CD14-positive monocyte (primary cell): Measurements from ENCODE around the gene ZYG11A. TPM values are rescaled to one million over a fixed set of nuclear protein-coding genes. Genes with fewer than 3 reads are reported as not detected.

Source experiments
- DNase-seq, 3 donors: peaks; one replicate each; pipeline ENCODE4 v3.0.0-alpha.2; 2011 to 2022
- H2AFZ ChIP-seq: 2 replicates; pipeline ENCODE4 v1.6.0; 2012; ENCODE audit warnings: mild to moderate bottlenecking, low read depth, low read length, inconsistent platforms; ENCODE audit not compliant: insufficient read depth, poor library complexity, severe bottlenecking
- H3K27ac ChIP-seq, 2 donors: 1 replicate in 1 of 2; 2 replicates in 1 of 2; pipeline ENCODE4 v1.5.1; 2012 to 2013; ENCODE audit warnings: low read length in 2 of 2, control low read depth in 1 of 2, inconsistent platforms in 1 of 2, low read depth in 1 of 2, mild to moderate bottlenecking in 1 of 2
- H3K27me3 ChIP-seq, 2 donors: one replicate each; pipeline versions ENCODE4 v1.6.0 to v1.6.1; 2011 to 2013; ENCODE audit warnings: low read length in 2 of 2; ENCODE audit not compliant: control insufficient read depth in 2 of 2, insufficient read depth in 2 of 2
- H3K36me3 ChIP-seq, 2 donors: replicated peaks in 1 of 2; 1 replicate in 1 of 2; 2 replicates in 1 of 2; pipeline versions ENCODE4 v1.5.1 to v1.6.1; 2012 to 2013; ENCODE audit warnings: low read length in 2 of 2, control low read depth in 1 of 2, inconsistent platforms in 1 of 2, mild to moderate bottlenecking in 1 of 2; ENCODE audit not compliant: insufficient read depth in 2 of 2, control insufficient read depth in 1 of 2
- H3K4me1 ChIP-seq, 2 donors: 1 replicate in 1 of 2; 2 replicates in 1 of 2; pipeline versions ENCODE4 v1.5.1 to v1.6.1; 2012 to 2013; ENCODE audit warnings: low read length in 2 of 2, control low read depth in 1 of 2, inconsistent platforms in 1 of 2, mild to moderate bottlenecking in 1 of 2, moderate library complexity in 1 of 2; ENCODE audit not compliant: insufficient read depth in 2 of 2, control insufficient read depth in 1 of 2
- H3K4me2 ChIP-seq: replicated peaks from 2 replicates; pipeline ENCODE3; 2012; ENCODE audit warnings: low read length, moderate library complexity, mild to moderate bottlenecking; ENCODE audit not compliant: poor library complexity, severe bottlenecking; ENCODE audit errors: extremely low read depth
- H3K4me3 ChIP-seq, 3 experiments: fragments of 200-600 bp in 1 of 3; sonication (generic) in 1 of 3; replicated peaks in 1 of 3; 1 replicate in 2 of 3; 2 replicates in 1 of 3; pipeline ENCODE4 v1.5.1; 2011 to 2013; ENCODE audit warnings: low read length in 3 of 3, mild to moderate bottlenecking in 3 of 3, control low read depth in 2 of 3, low read depth in 2 of 3, inconsistent platforms in 1 of 3, moderate library complexity in 1 of 3
- H3K79me2 ChIP-seq: 2 replicates; pipeline ENCODE4 v1.6.0; 2012; ENCODE audit warnings: mild to moderate bottlenecking, control low read depth, inconsistent platforms, low read length, moderate library complexity; ENCODE audit not compliant: insufficient read depth
- H3K9ac ChIP-seq: 2 replicates; pipeline ENCODE4 v1.6.0; 2017; ENCODE audit warnings: low read length, mild to moderate bottlenecking; ENCODE audit not compliant: insufficient read depth, poor library complexity, severe bottlenecking
- H3K9me3 ChIP-seq, 2 donors: replicated peaks in 1 of 2; 1 replicate in 1 of 2; 2 replicates in 1 of 2; pipeline versions ENCODE4 v1.5.1 to v1.6.1; 2012 to 2013; ENCODE audit warnings: low read length in 2 of 2, control low read depth in 1 of 2; ENCODE audit not compliant: control insufficient read depth in 1 of 2, insufficient read depth in 1 of 2
- H4K20me1 ChIP-seq: 2 replicates; pipeline ENCODE4 v1.6.0; 2012; ENCODE audit warnings: mild to moderate bottlenecking, low read length, control low read depth, moderate library complexity; ENCODE audit not compliant: insufficient read depth
- H3K27ac Mint-ChIP-seq, 7 donors: one replicate each; pipeline ENCODE4 v1.8.0; 2020; ENCODE audit warnings: mild to moderate bottlenecking in 7 of 7, mixed read lengths in 7 of 7, moderate library complexity in 6 of 7, inconsistent platforms in 2 of 7
- H3K27me3 Mint-ChIP-seq, 3 donors: one replicate each; pipeline ENCODE4 v1.8.0; 2021 to 2022; ENCODE audit warnings: low read depth in 3 of 3, mild to moderate bottlenecking in 3 of 3, mixed read lengths in 3 of 3, moderate library complexity in 3 of 3, inconsistent platforms in 1 of 3
- H3K36me3 Mint-ChIP-seq, 2 donors: one replicate each; pipeline ENCODE4 v1.8.0; 2020; ENCODE audit warnings: mixed read lengths in 2 of 2, inconsistent platforms in 1 of 2, mild to moderate bottlenecking in 1 of 2
- H3K4me1 Mint-ChIP-seq: one replicate; pipeline ENCODE4 v1.8.0; 2020; ENCODE audit warnings: mild to moderate bottlenecking, mixed read lengths
- H3K4me3 Mint-ChIP-seq, 2 donors: one replicate each; pipeline ENCODE4 v1.8.0; 2020; ENCODE audit warnings: mild to moderate bottlenecking in 2 of 2, mixed read lengths in 2 of 2, moderate library complexity in 1 of 2
- H3K9me3 Mint-ChIP-seq, 7 donors: one replicate each; pipeline ENCODE4 v1.8.0; 2020 to 2022; ENCODE audit warnings: mixed read lengths in 7 of 7, mild to moderate bottlenecking in 6 of 7, moderate library complexity in 6 of 7, inconsistent platforms in 2 of 7
- CTCF ChIP-seq: fragments of 200-600 bp; IDR thresholded peaks from one replicate; pipeline ENCODE4 v1.8.0; 2022; ENCODE audit warnings: antibody characterized with exemption, mild to moderate bottlenecking
- WGBS: methylation state at CpG from one replicate; pipeline ENCODE4 v1.1.5; 2013; ENCODE audit warnings: missing lambda C conversion rate; ENCODE audit not compliant: insufficient coverage; 5-methylcytosine and 5-hydroxymethylcytosine counted together
- intact Hi-C, 2 donors: fragments of 100-400 bp; cut with micrococcal nuclease; formaldehyde crosslinking; loops; one replicate each; pipeline versions ENCODE4 v1.15.0 to v1.15.1; 2023
- polyA plus RNA-seq, 3 donors: library from polyadenylated mRNA; depleted of rRNA in 1 of 3; unstranded in 2 of 3; stranded (reverse) in 1 of 3; fragments of 300-500 nt in 2 of 3; fragments of >200 nt in 1 of 3; fragmentation: Illumina TruSeq in 2 of 3; gene quantifications; 1 replicate in 2 of 3; 2 replicates in 1 of 3; pipeline ENCODE4 v1.2.3, GENCODE V29; 2012 to 2021

The ZYG11A gene
- polyA plus RNA-seq, 3 donors: not detected

GRCh38 chr1:52904208-52904926 is 61.8 kb downstream of the ZYG11A start:
- intact Hi-C loops: no loop called here
- Histone ChIP-seq H3K27me3 (no peaks in the 10 kb centered on the region), H2AFZ (no peak overlapping the region), H3K4me1 (no peaks in the 10 kb centered on the region), H4K20me1 (no peaks in the 10 kb centered on the region), H3K36me3 (no peaks in the 10 kb centered on the region), H3K4me2 (no peak overlapping the region), H3K9ac (no peak overlapping the region), H3K27ac (no peak overlapping the region), H3K4me3 (no peak overlapping the region), H3K9me3 (no peaks in the 10 kb centered on the region), H3K79me2 (no peaks in the 10 kb centered on the region)
- DNase-seq: no peak
- no peaks in the 10 kb centered on the region for H3K4me1 Mint-ChIP-seq
- H3K9me3 Mint-ChIP-seq: no peaks in the 10 kb centered on the region
- H3K4me3 Mint-ChIP-seq: no peak overlapping the region
- peaks cover 0 to 2% (median 0%) of the 10 kb centered on the region in 3 donors for H3K27me3 Mint-ChIP-seq
- H3K27ac Mint-ChIP-seq: no peak overlapping the region
- H3K36me3 Mint-ChIP-seq: no peaks in the 10 kb centered on the region
- 98% methylated on average over 13 of the region's 13 CpGs for WGBS
- no peak for TF ChIP-seq CTCF

- Mint-ChIP-seq H3K36me3 (no peaks in the 10 kb centered on the region), H3K27ac (peak overlapping the region in 1 of 7 donors; percentile 23), H3K27me3 (peaks cover 0 to 2% (median 0%) of the 10 kb centered on the region in 3 donors), H3K4me3 (no peak overlapping the region), H3K9me3 (no peaks in the 10 kb centered on the region), H3K4me1 (no peaks in the 10 kb centered on the region)
- no peaks in the 10 kb centered on the region for H3K4me1 ChIP-seq
- no peak overlapping the region for H2AFZ ChIP-seq
- H4K20me1 ChIP-seq: no peaks in the 10 kb centered on the region
- intact Hi-C loops: no loop called here
- DNase-seq: no peak
- no peaks in the 10 kb centered on the region for H3K79me2 ChIP-seq
- no peak overlapping the region for H3K4me3 ChIP-seq
- no peak overlapping the region for H3K27ac ChIP-seq
- no peaks in the 10 kb centered on the region for H3K27me3 ChIP-seq
- H3K36me3 ChIP-seq: no peaks in the 10 kb centered on the region
- no peak overlapping the region for H3K4me2 ChIP-seq
- 67% methylated on average over 10 of the region's 20 CpGs for WGBS
- H3K9me3 ChIP-seq: no peaks in the 10 kb centered on the region
- TF ChIP-seq CTCF: peak; percentile 21
- no peak overlapping the region for H3K9ac ChIP-seq
These were observed 62.6 kb downstream of the ZYG11A start for GRCh38 chr1:52904927-52905698.
